HEK293 (cell line): ENCODE data around the gene RBM27.

Source experiments
- CTCF ChIA-PET: fragments of 350-600 bp; formaldehyde crosslinking; extraction: SDS; loops from one replicate; lab custom pipeline; 2021; ENCODE audit warnings: antibody characterized with exemption; lab: Yijun Ruan, JAX
- POLR2A ChIA-PET: fragments of 300-600 bp; formaldehyde crosslinking; extraction: SDS; loops from one replicate; lab custom pipeline; 2020; ENCODE audit warnings: antibody characterized with exemption, inconsistent platforms; lab: Yijun Ruan, JAX
- H3K27ac ChIP-seq: fragments of 200-500 bp; sonication (Bioruptor generic); 2 replicates; pipeline ENCODE4 v1.5.1; 2014; ENCODE audit warnings: low read depth, low read length, control low read depth, inconsistent platforms; ENCODE audit errors: extremely low read depth
- H3K36me3 ChIP-seq, 2 experiments: fragments of 200-500 bp in 1 of 2; sonication (Bioruptor generic) in 1 of 2; 1 replicate in 1 of 2; 2 replicates in 1 of 2; pipeline ENCODE4 v1.5.1; 2014 to 2017; ENCODE audit warnings: inconsistent platforms in 2 of 2, low read length in 2 of 2; ENCODE audit not compliant: control insufficient read depth in 2 of 2, insufficient read depth in 1 of 2
- H3K4me1 ChIP-seq: fragments of 200-500 bp; sonication (Bioruptor generic); 2 replicates; pipeline ENCODE4 v1.5.1; 2014; ENCODE audit warnings: mild to moderate bottlenecking, low read length, inconsistent platforms; ENCODE audit not compliant: control insufficient read depth, insufficient read depth
- H3K4me3 ChIP-seq: 2 replicates; pipeline ENCODE4 v1.5.1; 2011; ENCODE audit warnings: low read depth, mild to moderate bottlenecking, control low read depth, low read length, moderate library complexity
- H3K9me3 ChIP-seq: fragments of 200-500 bp; sonication (Bioruptor generic); 2 replicates; pipeline ENCODE4 v1.5.1; 2014; ENCODE audit warnings: low read depth, low read length, inconsistent platforms; ENCODE audit not compliant: control insufficient read depth, insufficient read depth
- MYNN ChIP-seq: fragments of 450-650 bp; formaldehyde crosslinking; IDR thresholded peaks from 2 replicates; pipeline ENCODE4 v1.5.1; 2016; ENCODE audit warnings: missing biosample characterization, missing genetic modification characterization, borderline replicate concordance
- PRDM10 ChIP-seq: fragments of 450-650 bp; formaldehyde crosslinking; IDR thresholded peaks from 2 replicates; pipeline ENCODE4 v1.5.1; 2016; ENCODE audit warnings: missing biosample characterization, missing genetic modification characterization
- SCRT1 ChIP-seq: fragments of 450-650 bp; formaldehyde crosslinking; IDR thresholded peaks from 2 replicates; pipeline ENCODE4 v1.5.1; 2016; ENCODE audit warnings: missing biosample characterization, missing genetic modification characterization, borderline replicate concordance
- SCRT2 ChIP-seq: fragments of 450-650 bp; formaldehyde crosslinking; IDR thresholded peaks from 2 replicates; pipeline ENCODE4 v1.5.1; 2016; ENCODE audit warnings: missing biosample characterization, missing genetic modification characterization
- TCF7L2 ChIP-seq: IDR thresholded peaks from 2 replicates; pipeline ENCODE4 v1.6.1; 2011; ENCODE audit warnings: low read depth, mild to moderate bottlenecking, inconsistent platforms, low read length, moderate library complexity, borderline replicate concordance
- ZNF19 ChIP-seq: fragments of 450-650 bp; formaldehyde crosslinking; IDR thresholded peaks from 2 replicates; pipeline ENCODE4; 2016; ENCODE audit warnings: missing biosample characterization, missing genetic modification characterization, low read depth
- ZNF324 ChIP-seq: fragments of 450-650 bp; formaldehyde crosslinking; IDR thresholded peaks from 2 replicates; pipeline ENCODE4 v1.5.1; 2016; ENCODE audit warnings: missing biosample characterization, missing genetic modification characterization
- TF ChIP-seq, protein P1 (sequence below): fragments of 450-650 bp; formaldehyde crosslinking; conservative IDR thresholded peaks from 2 replicates; pipeline ENCODE4 v1.5.1; 2016; ENCODE audit warnings: low read depth, missing biosample characterization, missing genetic modification characterization
- TF ChIP-seq, protein P2 (sequence below): fragments of 450-650 bp; formaldehyde crosslinking; IDR thresholded peaks from 2 replicates; pipeline ENCODE4 v1.5.1; 2017; ENCODE audit warnings: missing biosample characterization, missing genetic modification characterization
- TF ChIP-seq, protein P3 (sequence below): fragments of 450-650 bp; formaldehyde crosslinking; IDR thresholded peaks from 2 replicates; pipeline ENCODE4 v1.5.1; 2016; ENCODE audit warnings: missing biosample characterization, missing genetic modification characterization
- TF ChIP-seq, protein P4 (sequence below): fragments of 450-650 bp; formaldehyde crosslinking; IDR thresholded peaks from 2 replicates; pipeline ENCODE4 v1.5.1; 2016; ENCODE audit warnings: missing biosample characterization, missing genetic modification characterization, low read depth

RBM27 gene

GRCh38 chr5:146188358-146188757 is 15.0 kb upstream of the RBM27 start (continued):
- no peak for TF ChIP-seq SCRT2 (tag by site-specific recombination)
- no peak for TF ChIP-seq MYNN (tag by site-specific recombination)
- TF ChIP-seq SCRT1 (tag by site-specific recombination), result no peak

- H3K4me3 ChIP-seq, result no peak overlapping the region
- no peak overlapping the region for H3K27ac ChIP-seq
- POLR2A ChIA-PET, result interaction anchor here (1.1 to 1.5 kb wide), 2 partner anchors 10 to 11 kb away, joined by 4 to 8 read pairs; partner anchors contain the start of genes LARS1 and RBM27
- peak; percentile 32; the same call in 1 of the 2 replicates for TF ChIP-seq ZNF324 (tag by site-specific recombination)
- no peak for TF ChIP-seq TCF7L2
- TF ChIP-seq, protein P1, sequence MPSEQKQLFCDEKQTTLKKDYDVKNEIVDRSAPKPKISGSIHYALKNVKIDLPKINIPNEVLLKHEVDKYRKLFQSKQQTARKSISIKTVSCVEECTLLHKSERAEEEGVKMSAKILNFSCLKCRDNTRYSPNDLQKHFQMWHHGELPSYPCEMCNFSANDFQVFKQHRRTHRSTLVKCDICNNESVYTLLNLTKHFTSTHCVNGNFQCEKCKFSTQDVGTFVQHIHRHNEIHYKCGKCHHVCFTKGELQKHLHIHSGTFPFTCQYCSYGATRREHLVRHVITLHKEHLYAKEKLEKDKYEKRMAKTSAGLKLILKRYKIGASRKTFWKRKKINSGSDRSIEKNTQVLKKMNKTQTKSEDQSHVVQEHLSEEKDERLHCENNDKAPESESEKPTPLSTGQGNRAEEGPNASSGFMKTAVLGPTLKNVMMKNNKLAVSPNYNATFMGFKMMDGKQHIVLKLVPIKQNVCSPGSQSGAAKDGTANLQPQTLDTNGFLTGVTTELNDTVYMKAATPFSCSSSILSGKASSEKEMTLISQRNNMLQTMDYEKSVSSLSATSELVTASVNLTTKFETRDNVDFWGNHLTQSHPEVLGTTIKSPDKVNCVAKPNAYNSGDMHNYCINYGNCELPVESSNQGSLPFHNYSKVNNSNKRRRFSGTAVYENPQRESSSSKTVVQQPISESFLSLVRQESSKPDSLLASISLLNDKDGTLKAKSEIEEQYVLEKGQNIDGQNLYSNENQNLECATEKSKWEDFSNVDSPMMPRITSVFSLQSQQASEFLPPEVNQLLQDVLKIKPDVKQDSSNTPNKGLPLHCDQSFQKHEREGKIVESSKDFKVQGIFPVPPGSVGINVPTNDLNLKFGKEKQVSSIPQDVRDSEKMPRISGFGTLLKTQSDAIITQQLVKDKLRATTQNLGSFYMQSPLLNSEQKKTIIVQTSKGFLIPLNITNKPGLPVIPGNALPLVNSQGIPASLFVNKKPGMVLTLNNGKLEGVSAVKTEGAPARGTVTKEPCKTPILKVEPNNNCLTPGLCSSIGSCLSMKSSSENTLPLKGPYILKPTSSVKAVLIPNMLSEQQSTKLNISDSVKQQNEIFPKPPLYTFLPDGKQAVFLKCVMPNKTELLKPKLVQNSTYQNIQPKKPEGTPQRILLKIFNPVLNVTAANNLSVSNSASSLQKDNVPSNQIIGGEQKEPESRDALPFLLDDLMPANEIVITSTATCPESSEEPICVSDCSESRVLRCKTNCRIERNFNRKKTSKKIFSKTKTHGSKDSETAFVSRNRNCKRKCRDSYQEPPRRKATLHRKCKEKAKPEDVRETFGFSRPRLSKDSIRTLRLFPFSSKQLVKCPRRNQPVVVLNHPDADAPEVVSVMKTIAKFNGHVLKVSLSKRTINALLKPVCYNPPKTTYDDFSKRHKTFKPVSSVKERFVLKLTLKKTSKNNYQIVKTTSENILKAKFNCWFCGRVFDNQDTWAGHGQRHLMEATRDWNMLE (tag by site-specific recombination), result 0 out of 2 replicates have a peak, but pooled peaks have one; percentile 24
- no peak for TF ChIP-seq ZNF19 (tag by site-specific recombination)
- TF ChIP-seq, protein P2, sequence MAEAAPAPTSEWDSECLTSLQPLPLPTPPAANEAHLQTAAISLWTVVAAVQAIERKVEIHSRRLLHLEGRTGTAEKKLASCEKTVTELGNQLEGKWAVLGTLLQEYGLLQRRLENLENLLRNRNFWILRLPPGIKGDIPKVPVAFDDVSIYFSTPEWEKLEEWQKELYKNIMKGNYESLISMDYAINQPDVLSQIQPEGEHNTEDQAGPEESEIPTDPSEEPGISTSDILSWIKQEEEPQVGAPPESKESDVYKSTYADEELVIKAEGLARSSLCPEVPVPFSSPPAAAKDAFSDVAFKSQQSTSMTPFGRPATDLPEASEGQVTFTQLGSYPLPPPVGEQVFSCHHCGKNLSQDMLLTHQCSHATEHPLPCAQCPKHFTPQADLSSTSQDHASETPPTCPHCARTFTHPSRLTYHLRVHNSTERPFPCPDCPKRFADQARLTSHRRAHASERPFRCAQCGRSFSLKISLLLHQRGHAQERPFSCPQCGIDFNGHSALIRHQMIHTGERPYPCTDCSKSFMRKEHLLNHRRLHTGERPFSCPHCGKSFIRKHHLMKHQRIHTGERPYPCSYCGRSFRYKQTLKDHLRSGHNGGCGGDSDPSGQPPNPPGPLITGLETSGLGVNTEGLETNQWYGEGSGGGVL (tag by site-specific recombination), result peak; percentile 30; the same call in 1 of the 2 replicates
- TF ChIP-seq PRDM10, result peak; percentile 86
- TF ChIP-seq, protein P3, sequence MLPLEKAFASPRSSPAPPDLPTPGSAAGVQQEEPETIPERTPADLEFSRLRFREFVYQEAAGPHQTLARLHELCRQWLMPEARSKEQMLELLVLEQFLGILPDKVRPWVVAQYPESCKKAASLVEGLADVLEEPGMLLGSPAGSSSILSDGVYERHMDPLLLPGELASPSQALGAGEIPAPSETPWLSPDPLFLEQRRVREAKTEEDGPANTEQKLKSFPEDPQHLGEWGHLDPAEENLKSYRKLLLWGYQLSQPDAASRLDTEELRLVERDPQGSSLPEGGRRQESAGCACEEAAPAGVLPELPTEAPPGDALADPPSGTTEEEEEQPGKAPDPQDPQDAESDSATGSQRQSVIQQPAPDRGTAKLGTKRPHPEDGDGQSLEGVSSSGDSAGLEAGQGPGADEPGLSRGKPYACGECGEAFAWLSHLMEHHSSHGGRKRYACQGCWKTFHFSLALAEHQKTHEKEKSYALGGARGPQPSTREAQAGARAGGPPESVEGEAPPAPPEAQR (tag by site-specific recombination), result peak; percentile 43; the same call in 1 of the 2 replicates
- TF ChIP-seq, protein P4, sequence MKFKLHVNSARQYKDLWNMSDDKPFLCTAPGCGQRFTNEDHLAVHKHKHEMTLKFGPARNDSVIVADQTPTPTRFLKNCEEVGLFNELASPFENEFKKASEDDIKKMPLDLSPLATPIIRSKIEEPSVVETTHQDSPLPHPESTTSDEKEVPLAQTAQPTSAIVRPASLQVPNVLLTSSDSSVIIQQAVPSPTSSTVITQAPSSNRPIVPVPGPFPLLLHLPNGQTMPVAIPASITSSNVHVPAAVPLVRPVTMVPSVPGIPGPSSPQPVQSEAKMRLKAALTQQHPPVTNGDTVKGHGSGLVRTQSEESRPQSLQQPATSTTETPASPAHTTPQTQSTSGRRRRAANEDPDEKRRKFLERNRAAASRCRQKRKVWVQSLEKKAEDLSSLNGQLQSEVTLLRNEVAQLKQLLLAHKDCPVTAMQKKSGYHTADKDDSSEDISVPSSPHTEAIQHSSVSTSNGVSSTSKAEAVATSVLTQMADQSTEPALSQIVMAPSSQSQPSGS (tag by site-specific recombination), result peak; percentile 60; the same call in 1 of the 2 replicates
- TF ChIP-seq, all 188 proteins: peak for 6
- no peaks in the 10 kb centered on the region for H3K9me3 ChIP-seq
- H3K4me1 ChIP-seq, result no peaks in the 10 kb centered on the region
- CTCF ChIA-PET, result no interaction called here
- H3K36me3 ChIP-seq, result no peaks in the 10 kb centered on the region
Observed at GRCh38 chr5:146192571-146193043, 10.8 kb upstream of the RBM27 start.
